Neutrophil (primary cell): Measurements from ENCODE around the gene ZMYM3.

Experiments
- H3K27ac ChIP-seq: fragments of 200-600 bp; sonication (generic); 2 replicates; pipeline ENCODE4 v1.5.1; 2016; ENCODE audit warnings: mild to moderate bottlenecking, moderate library complexity
- H3K27me3 ChIP-seq: fragments of 200-600 bp; sonication (generic); 2 replicates; pipeline ENCODE4 v1.6.0; 2016; ENCODE audit warnings: mild to moderate bottlenecking
- H3K36me3 ChIP-seq: fragments of 200-600 bp; sonication (generic); 2 replicates; pipeline ENCODE4 v1.5.1; 2017
- H3K4me1 ChIP-seq, 2 experiments: fragments of 200-600 bp in 1 of 2; sonication (generic) in 1 of 2; 1 replicate in 1 of 2; 2 replicates in 1 of 2; pipeline versions ENCODE4 v1.5.1 to v1.6.1; 2013 to 2016; ENCODE audit warnings: low read depth in 1 of 2, low read length in 1 of 2, mild to moderate bottlenecking in 1 of 2, moderate library complexity in 1 of 2; ENCODE audit not compliant: control insufficient read depth in 1 of 2, insufficient read depth in 1 of 2
- H3K4me3 ChIP-seq, 2 experiments: fragments of 200-600 bp in 1 of 2; sonication (generic) in 1 of 2; 1 replicate in 1 of 2; 2 replicates in 1 of 2; pipeline ENCODE4 v1.5.1; 2013 to 2016; ENCODE audit warnings: low read depth in 1 of 2, low read length in 1 of 2, mild to moderate bottlenecking in 1 of 2, moderate library complexity in 1 of 2
- H3K9me3 ChIP-seq: fragments of 200-600 bp; sonication (generic); 2 replicates; pipeline ENCODE4 v1.5.1; 2016
- TF ChIP-seq, protein P1 (sequence below): fragments of 200-600 bp; sonication (generic); IDR thresholded peaks from 2 replicates; pipeline ENCODE4 v1.5.1; 2016; ENCODE audit warnings: antibody characterized with exemption

ZMYM3 gene

DNA sequence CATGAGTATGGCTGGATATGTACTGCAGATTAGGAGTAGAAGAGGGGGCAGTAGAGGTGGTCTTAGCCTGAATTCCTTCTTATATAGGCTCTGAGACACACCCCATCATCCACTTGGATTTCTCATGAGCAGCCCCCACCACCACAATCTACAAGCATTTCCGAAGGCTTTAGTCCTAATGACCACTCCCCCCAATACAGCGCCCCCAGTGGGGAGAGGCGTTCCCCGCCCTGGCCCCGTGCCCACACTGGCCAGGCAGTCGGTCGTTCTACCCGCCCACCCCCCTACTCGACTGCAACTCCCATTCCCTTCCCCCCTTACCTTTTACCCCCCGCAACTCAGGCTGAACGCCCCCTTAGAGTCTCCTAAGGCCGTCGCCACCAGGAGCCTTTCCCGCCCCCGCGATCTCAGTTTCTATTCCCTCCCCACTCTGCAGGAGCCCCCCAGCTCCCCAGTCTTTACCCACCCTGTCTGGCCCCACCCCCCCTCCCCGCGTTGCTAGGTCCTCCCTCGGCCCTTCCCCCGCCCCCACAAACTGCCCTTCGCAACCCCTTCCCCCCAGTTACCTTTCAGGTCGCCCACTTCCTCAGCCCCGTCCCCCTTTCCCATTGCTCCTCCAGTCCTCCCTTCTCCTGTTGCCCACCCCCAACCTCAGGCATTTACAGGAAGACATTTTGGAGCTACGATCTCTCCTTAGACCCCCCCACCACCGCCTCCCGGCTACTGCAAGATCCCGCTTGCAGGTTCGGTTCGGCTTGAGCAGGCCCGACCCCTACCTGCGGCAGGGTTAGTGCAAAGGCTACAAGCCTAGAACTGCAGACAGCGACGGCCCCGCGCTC lies 468 bp downstream of the ZMYM3 start:
- Histone ChIP-seq H3K4me1 (peaks cover 14 to 18% of the 10 kb centered on the region in 2 experiments), H3K4me3 (peak overlapping the region; percentile 68 to 69), H3K27me3 (no peaks in the 10 kb centered on the region), H3K27ac (peak overlapping the region; percentile 29), H3K9me3 (no peaks in the 10 kb centered on the region), H3K36me3 (peaks cover 2% of the 10 kb centered on the region)
- TF ChIP-seq, protein P1, sequence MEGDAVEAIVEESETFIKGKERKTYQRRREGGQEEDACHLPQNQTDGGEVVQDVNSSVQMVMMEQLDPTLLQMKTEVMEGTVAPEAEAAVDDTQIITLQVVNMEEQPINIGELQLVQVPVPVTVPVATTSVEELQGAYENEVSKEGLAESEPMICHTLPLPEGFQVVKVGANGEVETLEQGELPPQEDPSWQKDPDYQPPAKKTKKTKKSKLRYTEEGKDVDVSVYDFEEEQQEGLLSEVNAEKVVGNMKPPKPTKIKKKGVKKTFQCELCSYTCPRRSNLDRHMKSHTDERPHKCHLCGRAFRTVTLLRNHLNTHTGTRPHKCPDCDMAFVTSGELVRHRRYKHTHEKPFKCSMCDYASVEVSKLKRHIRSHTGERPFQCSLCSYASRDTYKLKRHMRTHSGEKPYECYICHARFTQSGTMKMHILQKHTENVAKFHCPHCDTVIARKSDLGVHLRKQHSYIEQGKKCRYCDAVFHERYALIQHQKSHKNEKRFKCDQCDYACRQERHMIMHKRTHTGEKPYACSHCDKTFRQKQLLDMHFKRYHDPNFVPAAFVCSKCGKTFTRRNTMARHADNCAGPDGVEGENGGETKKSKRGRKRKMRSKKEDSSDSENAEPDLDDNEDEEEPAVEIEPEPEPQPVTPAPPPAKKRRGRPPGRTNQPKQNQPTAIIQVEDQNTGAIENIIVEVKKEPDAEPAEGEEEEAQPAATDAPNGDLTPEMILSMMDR: no peak

DNA sequence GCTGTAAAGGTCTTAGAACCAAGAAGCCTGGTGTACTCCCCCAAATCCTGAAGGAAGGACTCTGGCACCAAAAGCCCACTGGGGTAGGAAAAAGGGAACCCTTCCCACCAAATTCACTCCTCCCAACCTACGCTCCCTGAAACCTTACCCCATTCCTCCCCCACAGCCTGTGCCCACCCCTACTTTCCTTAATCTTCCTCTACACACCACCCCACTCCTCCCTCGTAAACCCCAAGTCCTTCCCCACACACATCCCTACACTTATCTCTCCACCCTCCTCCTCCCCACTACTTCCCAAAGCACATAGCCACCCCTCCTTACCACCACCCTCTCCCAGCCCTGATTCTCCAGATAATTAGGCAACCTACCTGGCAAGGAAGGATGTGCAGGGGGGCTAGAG lies 1.7 kb downstream of the ZMYM3 start:
- Histone ChIP-seq H3K4me1 (peaks cover 14 to 18% of the 10 kb centered on the region in 2 experiments), H3K9me3 (no peaks in the 10 kb centered on the region), H3K4me3 (no peak overlapping the region), H3K36me3 (peaks cover 13% of the 10 kb centered on the region), H3K27me3 (no peaks in the 10 kb centered on the region), H3K27ac (no peak overlapping the region)
- TF ChIP-seq, protein P1: no peak

GRCh38 chrX:71251466-71251973 lies 2.4 kb downstream of the ZMYM3 start:
- TF ChIP-seq, protein P1: no peak
- H3K36me3 ChIP-seq: peaks cover 13% of the 10 kb centered on the region
- no peaks in the 10 kb centered on the region for H3K27me3 ChIP-seq
- H3K9me3 ChIP-seq: no peaks in the 10 kb centered on the region
- no peak overlapping the region for H3K4me3 ChIP-seq
- no peak overlapping the region for H3K27ac ChIP-seq
- H3K4me1 ChIP-seq: peaks cover 14 to 18% of the 10 kb centered on the region in 2 experiments

DNA sequence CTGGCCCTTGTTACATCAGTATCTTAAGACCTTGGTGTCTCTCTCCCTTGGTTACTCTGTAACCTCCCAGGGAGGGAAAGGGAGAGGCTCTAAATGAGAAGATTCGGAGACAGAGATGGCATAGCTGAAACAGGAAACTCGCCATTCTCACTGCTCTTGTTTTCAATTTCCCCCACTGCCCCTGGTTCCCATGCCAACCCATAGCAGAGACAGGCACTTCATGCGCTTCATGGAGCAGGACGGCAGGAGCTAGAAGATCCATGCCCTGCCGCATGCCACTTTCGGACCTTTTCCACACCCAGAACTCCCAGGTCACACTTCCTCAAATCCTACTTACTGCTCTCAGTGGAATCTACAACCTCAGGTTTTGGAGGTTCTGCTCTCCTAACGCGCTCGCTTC lies 3.1 kb downstream of the ZMYM3 start:
- Histone ChIP-seq H3K4me3 (no peak overlapping the region), H3K4me1 (peaks cover 14 to 18% of the 10 kb centered on the region in 2 experiments), H3K27ac (no peak overlapping the region), H3K36me3 (peaks cover 13% of the 10 kb centered on the region), H3K9me3 (no peaks in the 10 kb centered on the region), H3K27me3 (no peaks in the 10 kb centered on the region)
- TF ChIP-seq, protein P1: no peak

DNA sequence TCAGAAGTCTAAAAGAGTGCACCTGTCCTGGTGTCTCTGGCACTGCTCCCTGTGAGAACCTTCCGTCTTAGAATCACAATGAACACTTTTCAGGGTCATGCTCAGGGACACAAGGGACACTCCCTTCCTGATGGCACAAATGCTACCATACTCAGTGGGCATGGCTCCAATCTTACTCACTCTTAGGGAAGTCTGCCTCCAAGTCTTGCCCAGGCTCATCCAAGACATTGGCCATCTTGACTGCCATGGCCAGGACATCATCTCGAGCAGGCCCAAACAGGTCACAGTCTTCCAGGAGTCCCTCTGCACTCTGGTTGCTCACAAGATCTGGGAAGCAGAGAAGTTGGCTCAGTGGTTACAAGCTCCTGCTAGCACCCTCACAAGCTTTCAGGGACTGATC lies 8.8 kb downstream of the ZMYM3 start:
- no peak overlapping the region for H3K27ac ChIP-seq
- H3K4me1 ChIP-seq: no peaks in the 10 kb centered on the region
- H3K36me3 ChIP-seq: peaks cover 36% of the 10 kb centered on the region
- H3K27me3 ChIP-seq: no peaks in the 10 kb centered on the region
- no peak overlapping the region for H3K4me3 ChIP-seq
- TF ChIP-seq, protein P1: no peak
- no peaks in the 10 kb centered on the region for H3K9me3 ChIP-seq
